GM12892 (cell line): ENCODE results near the gene SHC4.

Experiments
- DNase-seq: peaks from one replicate; pipeline ENCODE4 v3.0.0; 2011; ENCODE audit not compliant: insufficient read length
- FAIRE-seq: peaks from 2 replicates; lab custom pipeline; 2011; peaks lifted over from hg19 to GRCh38; lab: Jason Lieb, UNC
- POLR2A ChIP-seq: IDR thresholded peaks from 2 replicates; pipeline ENCODE4 v1.6.1; 2011; ENCODE audit warnings: low read depth, low read length, control low read depth
- POLR2AphosphoS5 ChIP-seq: IDR thresholded peaks from 2 replicates; pipeline ENCODE4 v1.6.1; 2011; ENCODE audit warnings: low read depth, low read length, control low read depth
- TAF1 ChIP-seq: IDR thresholded peaks from 2 replicates; pipeline ENCODE4 v1.6.1; 2011; ENCODE audit warnings: low read depth, mild to moderate bottlenecking, control low read depth, low read length, borderline replicate concordance

The SHC4 gene

GRCh38 chr15:48964898-48965297 is 1.2 kb upstream of the SHC4 start:
- DNase-seq (no peak), FAIRE-seq (no peak)
- TF ChIP-seq TAF1 (no peak), POLR2AphosphoS5 (no peak), POLR2A (no peak)

GRCh38 chr15:48962662-48963523 is 826 bp downstream of the SHC4 start:
- DNase-seq (peak; percentile 9), FAIRE-seq (no peak)
- TF ChIP-seq POLR2AphosphoS5 (no peak), TAF1 (no peak), POLR2A (no peak)

- no peak for FAIRE-seq
- TF ChIP-seq POLR2A (no peak), TAF1 (no peak)
These were observed 7.8 kb downstream of the SHC4 start for GRCh38 chr15:48955967-48956366.

GRCh38 chr15:48955370-48955769 is 8.3 kb downstream of the SHC4 start:
- TF ChIP-seq POLR2A (no peak), TAF1 (no peak), POLR2AphosphoS5 (no peak)
- no peak for FAIRE-seq

More at GRCh38 chr15:48955967-48956366, 7.8 kb downstream of the SHC4 start:
- no peak for DNase-seq

GRCh38 chr15:48954538-48954937 is 9.2 kb downstream of the SHC4 start:
- FAIRE-seq (no peak), DNase-seq (no peak)
- TF ChIP-seq POLR2A, result no peak
- TF ChIP-seq TAF1, result no peak
- TF ChIP-seq POLR2AphosphoS5, result no peak

More at GRCh38 chr15:48955370-48955769, 8.3 kb downstream of the SHC4 start:
- DNase-seq, result no peak

GRCh38 chr15:48946840-48947187 is 16.9 kb downstream of the SHC4 start:
- TF ChIP-seq POLR2A (no peak), POLR2AphosphoS5 (no peak), TAF1 (no peak)
- DNase-seq (no peak), FAIRE-seq (no peak)

GRCh38 chr15:48946074-48946839 is 17.5 kb downstream of the SHC4 start:
- no peak for DNase-seq
- FAIRE-seq, result no peak
- TF ChIP-seq POLR2A, result no peak

GRCh38 chr15:48945386-48945785 is 18.3 kb downstream of the SHC4 start:
- no peak for DNase-seq
- FAIRE-seq, result no peak
- TF ChIP-seq TAF1 (no peak), POLR2AphosphoS5 (no peak), POLR2A (no peak)

GRCh38 chr15:48941904-48942303 is 21.8 kb downstream of the SHC4 start:
- FAIRE-seq, result no peak
- DNase-seq, result no peak
- TF ChIP-seq TAF1 (no peak), POLR2A (no peak), POLR2AphosphoS5 (no peak)

- DNase-seq (no peak), FAIRE-seq (peak; percentile 80)
- no peak for TF ChIP-seq POLR2AphosphoS5
- no peak for TF ChIP-seq TAF1
- TF ChIP-seq POLR2A, result no peak
These were observed 23.2 kb downstream of the SHC4 start for GRCh38 chr15:48940508-48940907.

GRCh38 chr15:48939648-48940047 is 24.1 kb downstream of the SHC4 start:
- no peak for FAIRE-seq
- DNase-seq, result no peak
- no peak for TF ChIP-seq POLR2A
- TF ChIP-seq TAF1, result no peak
- no peak for TF ChIP-seq POLR2AphosphoS5

GRCh38 chr15:48937886-48938285 is 25.8 kb downstream of the SHC4 start:
- no peak for DNase-seq
- FAIRE-seq, result no peak
- TF ChIP-seq TAF1 (no peak), POLR2A (no peak), POLR2AphosphoS5 (no peak)
